ENCODE results near the gene MAN2A2. TPM values are rescaled to one million over a fixed set of nuclear protein-coding genes. Genes with fewer than 3 reads are reported as not detected.
A peak's percentile ranks its signal among the peaks of the same experiment; 100 is the strongest.

MAN2A2 gene
- polyA plus RNA-seq, 3 donors = 6.6 to 318 (median 7.3) TPM

GRCh38 chr15:90881181-90881977 is 21.7 kb upstream of the MAN2A2 start:
- Histone ChIP-seq H2AFZ (ENCODE audit: insufficient read depth, low read depth, low read length, poor library complexity, severe bottlenecking) (no peak overlapping the region), H3K9ac (ENCODE audit: insufficient read depth, low read length, poor library complexity, severe bottlenecking) (no peak overlapping the region), H3K27me3 (ENCODE audit: control insufficient read depth in 2 of 2, insufficient read depth in 2 of 2, low read length in 2 of 2) (no peaks in the 10 kb centered on the region), H3K4me3 (replicated peaks in 1 of 3; ENCODE audit: low read depth in 2 of 3, low read length in 3 of 3) (no peak overlapping the region), H3K9me3 (replicated peaks in 1 of 2; ENCODE audit: control insufficient read depth in 1 of 2, insufficient read depth in 1 of 2, low read length in 2 of 2) (no peaks in the 10 kb centered on the region), H3K4me2 (replicated peaks; ENCODE audit: extremely low read depth, low read length, poor library complexity, severe bottlenecking) (no peak overlapping the region), H3K4me1 (ENCODE audit: control insufficient read depth in 1 of 2, insufficient read depth in 2 of 2, low read length in 2 of 2) (peaks cover 19 to 39% of the 10 kb centered on the region in 2 donors), H4K20me1 (ENCODE audit: insufficient read depth, low read length) (peaks cover 72% of the 10 kb centered on the region), H3K36me3 (replicated peaks in 1 of 2; ENCODE audit: control insufficient read depth in 1 of 2, insufficient read depth in 2 of 2, low read length in 2 of 2) (peaks cover 64 to 69% of the 10 kb centered on the region in 2 donors), H3K79me2 (ENCODE audit: insufficient read depth, low read length) (peaks cover 63% of the 10 kb centered on the region), H3K27ac (ENCODE audit: low read depth in 1 of 2, low read length in 2 of 2) (peak overlapping the region in 1 of 2 donors; percentile 2)
- no peaks in the 10 kb centered on the region for H3K9me3 Mint-ChIP-seq
- H3K4me3 Mint-ChIP-seq = no peak overlapping the region
- H3K27me3 Mint-ChIP-seq (ENCODE audit: low read depth in 3 of 3) = no peaks in the 10 kb centered on the region
- H3K27ac Mint-ChIP-seq = peak overlapping the region in 1 of 7 donors; percentile 69
- WGBS (ENCODE audit: insufficient coverage) = 92% methylated on average over 32 of the region's 35 CpGs
- TF ChIP-seq CTCF (IDR thresholded peaks at IDR 0.05) = no peak
- no peak for DNase-seq
- intact Hi-C loops (cut with micrococcal nuclease) = loop anchor here in 1 of 2 donors (10.0 kb wide), 1 partner anchor 167 kb away; the partner anchor contains the start of gene BLM
- H3K4me1 Mint-ChIP-seq = peaks cover 28% of the 10 kb centered on the region
- H3K36me3 Mint-ChIP-seq = peaks cover 55 to 66% of the 10 kb centered on the region in 2 donors

- Mint-ChIP-seq H3K4me1 (peaks cover 32% of the 10 kb centered on the region), H3K9me3 (no peaks in the 10 kb centered on the region)
- no peak for DNase-seq
Observed at GRCh38 chr15:90881978-90882721, 21.0 kb upstream of the MAN2A2 start.

More at GRCh38 chr15:90881978-90882721, 21.0 kb upstream of the MAN2A2 start:
- no peak for TF ChIP-seq CTCF (IDR thresholded peaks at IDR 0.05)
- Mint-ChIP-seq H3K27ac (peak overlapping the region in 5 of 7 donors; percentile 37 to 87 (median 80)), H3K4me3 (no peak overlapping the region), H3K36me3 (peaks cover 51 to 66% of the 10 kb centered on the region in 2 donors), H3K27me3 (ENCODE audit: low read depth in 3 of 3) (no peaks in the 10 kb centered on the region)
- peaks cover 63% of the 10 kb centered on the region for H3K79me2 ChIP-seq (ENCODE audit: insufficient read depth, low read length)
- H3K27ac ChIP-seq (ENCODE audit: low read depth in 1 of 2, low read length in 2 of 2) = peak overlapping the region in 1 of 2 donors; percentile 88
- H3K4me1 ChIP-seq (ENCODE audit: control insufficient read depth in 1 of 2, insufficient read depth in 2 of 2, low read length in 2 of 2) = peaks cover 27 to 46% of the 10 kb centered on the region in 2 donors
- no peak overlapping the region for H2AFZ ChIP-seq (ENCODE audit: insufficient read depth, low read depth, low read length, poor library complexity, severe bottlenecking)
- peaks cover 62 to 69% of the 10 kb centered on the region in 2 donors for H3K36me3 ChIP-seq (replicated peaks in 1 of 2; ENCODE audit: control insufficient read depth in 1 of 2, insufficient read depth in 2 of 2, low read length in 2 of 2)
- no peak overlapping the region for H3K9ac ChIP-seq (ENCODE audit: insufficient read depth, low read length, poor library complexity, severe bottlenecking)
- peaks cover 72% of the 10 kb centered on the region for H4K20me1 ChIP-seq (ENCODE audit: insufficient read depth, low read length)
- no peaks in the 10 kb centered on the region for H3K27me3 ChIP-seq (ENCODE audit: control insufficient read depth in 2 of 2, insufficient read depth in 2 of 2, low read length in 2 of 2)
- intact Hi-C loops (cut with micrococcal nuclease) = loop anchor here in 1 of 2 donors (10.0 kb wide), 1 partner anchor 167 kb away; the partner anchor contains the start of gene BLM
- H3K4me2 ChIP-seq (replicated peaks; ENCODE audit: extremely low read depth, low read length, poor library complexity, severe bottlenecking) = no peak overlapping the region
- WGBS (ENCODE audit: insufficient coverage) = 100% methylated on average over 3 of the region's 19 CpGs
- no peak overlapping the region for H3K4me3 ChIP-seq (replicated peaks in 1 of 3; ENCODE audit: low read depth in 2 of 3, low read length in 3 of 3)
- no peaks in the 10 kb centered on the region for H3K9me3 ChIP-seq (replicated peaks in 1 of 2; ENCODE audit: control insufficient read depth in 1 of 2, insufficient read depth in 1 of 2, low read length in 2 of 2)
